IPS-18a (cell line): ENCODE results near the gene MTUS2.

Experiments used
- H3K27ac ChIP-seq: one replicate; pipeline ENCODE4 v1.5.1; 2013; ENCODE audit warnings: low read length
- H3K27me3 ChIP-seq: one replicate; pipeline ENCODE4 v1.6.1; 2013; ENCODE audit warnings: mild to moderate bottlenecking, low read length; ENCODE audit not compliant: control insufficient read depth, insufficient read depth
- H3K36me3 ChIP-seq: one replicate; pipeline ENCODE4 v1.6.1; 2013; ENCODE audit warnings: low read depth, low read length; ENCODE audit not compliant: control insufficient read depth
- H3K4me1 ChIP-seq: one replicate; pipeline ENCODE4 v1.6.1; 2013; ENCODE audit warnings: low read depth, low read length; ENCODE audit not compliant: control insufficient read depth
- H3K4me3 ChIP-seq: one replicate; pipeline ENCODE4 v1.5.1; 2013; ENCODE audit warnings: low read length
- H3K9ac ChIP-seq: one replicate; pipeline ENCODE4 v1.6.1; 2013; ENCODE audit warnings: mild to moderate bottlenecking, low read length, moderate library complexity
- H3K9me3 ChIP-seq: one replicate; pipeline ENCODE4 v1.6.1; 2013; ENCODE audit warnings: low read depth, low read length; ENCODE audit not compliant: control insufficient read depth

The MTUS2 gene

DNA sequence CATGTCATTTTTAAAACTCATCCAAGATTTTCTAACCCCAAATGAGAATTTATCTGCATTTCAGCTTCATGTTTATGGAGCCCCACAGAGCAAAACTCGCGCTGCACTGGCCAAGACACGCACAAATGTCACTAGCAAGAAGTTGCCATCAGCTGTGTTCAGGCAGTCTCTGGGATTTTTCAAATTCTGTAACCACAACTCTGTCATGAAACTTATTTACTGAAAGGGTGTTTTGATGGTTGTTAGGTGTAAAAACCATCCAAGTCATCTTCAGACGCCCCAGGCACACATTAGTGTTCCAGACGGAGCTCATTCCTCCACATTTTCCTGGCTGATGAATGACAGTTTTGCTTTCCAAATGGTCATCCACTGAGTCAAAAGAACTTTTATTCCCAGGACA, 712.0 kb downstream of the MTUS2 start:
- no peak overlapping the region for H3K4me3 ChIP-seq
- no peak overlapping the region for H3K9ac ChIP-seq
- H3K4me1 ChIP-seq = no peaks in the 10 kb centered on the region
- no peak overlapping the region for H3K27ac ChIP-seq
- peaks cover 76% of the 10 kb centered on the region for H3K36me3 ChIP-seq
- no peaks in the 10 kb centered on the region for H3K9me3 ChIP-seq
- H3K27me3 ChIP-seq = no peaks in the 10 kb centered on the region

DNA sequence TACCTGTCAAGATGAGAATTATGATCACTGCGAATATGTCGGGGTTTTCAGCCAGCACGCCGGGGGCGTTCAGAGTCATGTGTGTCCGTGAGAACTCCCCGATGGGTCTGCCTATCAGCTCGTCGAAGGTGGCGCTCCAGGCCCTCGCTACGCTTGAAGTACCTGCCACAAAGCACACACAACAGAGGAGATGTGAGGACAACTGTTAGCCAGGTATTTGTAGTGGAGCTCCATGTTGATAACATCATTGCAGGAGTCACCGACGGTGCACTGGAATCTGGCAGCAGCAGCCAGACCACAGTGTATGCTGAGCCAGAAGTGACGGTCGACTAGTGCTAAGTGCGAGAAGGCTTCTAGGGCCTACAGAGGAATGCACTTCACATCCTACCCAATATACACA, 712.7 kb downstream of the MTUS2 start:
- Histone ChIP-seq H3K4me1 (no peaks in the 10 kb centered on the region), H3K9ac (no peak overlapping the region), H3K27ac (no peak overlapping the region), H3K27me3 (no peaks in the 10 kb centered on the region), H3K4me3 (no peak overlapping the region), H3K9me3 (no peaks in the 10 kb centered on the region), H3K36me3 (peaks cover 69% of the 10 kb centered on the region)

DNA sequence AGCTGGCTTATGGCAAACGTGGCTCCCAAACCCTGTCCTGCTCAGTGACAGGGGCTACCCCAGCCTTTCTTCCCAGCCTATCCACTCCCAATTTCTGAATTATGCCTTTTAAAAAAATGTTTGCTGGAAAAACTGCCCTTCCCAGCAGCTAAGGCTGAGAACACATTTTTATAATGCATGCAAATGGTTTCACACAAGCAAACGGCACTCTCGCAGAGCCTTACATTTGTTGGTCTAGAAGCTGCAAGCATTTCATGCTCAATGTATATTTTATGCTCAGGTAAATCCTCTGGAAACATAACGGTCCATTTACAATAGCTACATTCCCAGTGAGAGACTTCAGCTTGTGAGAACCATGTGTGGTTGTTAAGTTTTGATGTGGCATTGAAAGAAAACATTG, 713.9 kb downstream of the MTUS2 start:
- no peaks in the 10 kb centered on the region for H3K4me1 ChIP-seq
- peaks cover 57% of the 10 kb centered on the region for H3K36me3 ChIP-seq
- H3K9ac ChIP-seq = no peak overlapping the region
- no peak overlapping the region for H3K27ac ChIP-seq
- no peaks in the 10 kb centered on the region for H3K9me3 ChIP-seq
- H3K4me3 ChIP-seq = no peak overlapping the region
- H3K27me3 ChIP-seq = no peaks in the 10 kb centered on the region

DNA sequence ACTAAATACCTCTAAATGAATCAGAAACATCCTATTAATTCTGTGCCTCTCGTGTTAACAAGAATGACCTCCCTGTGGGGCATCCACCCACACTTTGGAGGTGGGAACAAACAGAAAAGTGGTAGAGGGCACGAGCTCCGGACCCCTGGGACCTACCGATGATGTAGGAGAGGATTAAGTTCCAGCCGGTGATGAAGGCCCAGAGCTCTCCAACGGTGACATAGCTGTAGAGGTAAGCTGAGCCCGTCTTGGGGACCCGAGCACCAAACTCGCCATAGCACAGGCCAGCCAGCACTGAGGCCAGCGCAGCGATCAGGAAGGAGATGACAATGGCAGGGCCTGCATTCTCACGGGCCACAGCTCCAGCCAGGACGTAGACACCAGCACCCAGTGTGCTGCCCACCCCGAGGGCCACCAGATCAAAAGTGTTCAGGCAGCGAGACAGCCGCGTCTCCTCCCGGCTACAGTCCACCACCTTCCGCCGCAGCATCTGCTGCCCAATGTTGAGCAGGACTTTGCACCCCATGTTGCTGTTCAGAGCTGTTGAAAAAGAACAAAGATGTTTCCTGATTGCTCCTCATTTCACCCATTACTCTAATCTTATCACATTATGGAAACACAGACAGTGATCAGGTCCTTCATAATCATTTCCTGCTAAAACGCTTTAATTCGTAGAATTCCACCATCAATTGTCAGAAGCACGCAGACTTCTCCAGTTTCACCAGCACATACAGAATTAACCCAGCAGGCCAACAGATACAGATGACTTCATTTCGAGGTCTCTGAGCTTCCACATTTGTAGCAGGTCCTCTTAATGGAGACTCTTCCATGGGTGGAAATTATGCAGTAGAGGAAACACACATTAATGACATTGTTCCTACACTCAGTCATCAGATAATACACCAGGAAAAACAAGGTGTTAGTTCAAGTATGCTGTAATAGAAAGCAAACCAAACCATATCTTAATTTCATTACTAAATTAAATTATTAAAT, 715.8 kb downstream of the MTUS2 start:
- Histone ChIP-seq H3K4me3 (no peak overlapping the region), H3K9me3 (no peaks in the 10 kb centered on the region), H3K9ac (no peak overlapping the region), H3K27me3 (no peaks in the 10 kb centered on the region), H3K4me1 (peaks cover 11% of the 10 kb centered on the region), H3K36me3 (peaks cover 39% of the 10 kb centered on the region), H3K27ac (no peak overlapping the region)

DNA sequence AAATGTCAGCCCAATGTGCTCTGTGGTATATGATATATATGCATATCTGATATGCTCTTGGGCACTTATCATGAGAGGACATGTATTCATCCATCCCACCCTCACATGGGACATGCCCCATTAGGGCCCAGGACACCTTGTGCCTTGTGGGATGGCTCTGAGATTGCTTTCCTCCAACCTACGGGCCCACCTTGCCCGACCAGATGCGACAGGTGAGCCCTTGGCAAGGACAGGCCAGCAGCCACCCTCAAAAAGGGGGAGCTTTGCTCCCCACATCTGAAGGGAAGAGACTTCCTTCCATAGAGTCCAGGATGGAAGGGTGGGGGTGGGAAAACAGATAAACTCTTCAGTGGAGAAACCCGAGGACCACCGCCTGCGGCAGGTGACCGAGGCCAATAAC, 716.7 kb downstream of the MTUS2 start:
- H3K36me3 ChIP-seq = peaks cover 32% of the 10 kb centered on the region
- H3K4me1 ChIP-seq = peaks cover 14% of the 10 kb centered on the region
- H3K9me3 ChIP-seq = no peaks in the 10 kb centered on the region
- no peaks in the 10 kb centered on the region for H3K27me3 ChIP-seq
- no peak overlapping the region for H3K27ac ChIP-seq
- no peak overlapping the region for H3K9ac ChIP-seq
- H3K4me3 ChIP-seq = no peak overlapping the region

DNA sequence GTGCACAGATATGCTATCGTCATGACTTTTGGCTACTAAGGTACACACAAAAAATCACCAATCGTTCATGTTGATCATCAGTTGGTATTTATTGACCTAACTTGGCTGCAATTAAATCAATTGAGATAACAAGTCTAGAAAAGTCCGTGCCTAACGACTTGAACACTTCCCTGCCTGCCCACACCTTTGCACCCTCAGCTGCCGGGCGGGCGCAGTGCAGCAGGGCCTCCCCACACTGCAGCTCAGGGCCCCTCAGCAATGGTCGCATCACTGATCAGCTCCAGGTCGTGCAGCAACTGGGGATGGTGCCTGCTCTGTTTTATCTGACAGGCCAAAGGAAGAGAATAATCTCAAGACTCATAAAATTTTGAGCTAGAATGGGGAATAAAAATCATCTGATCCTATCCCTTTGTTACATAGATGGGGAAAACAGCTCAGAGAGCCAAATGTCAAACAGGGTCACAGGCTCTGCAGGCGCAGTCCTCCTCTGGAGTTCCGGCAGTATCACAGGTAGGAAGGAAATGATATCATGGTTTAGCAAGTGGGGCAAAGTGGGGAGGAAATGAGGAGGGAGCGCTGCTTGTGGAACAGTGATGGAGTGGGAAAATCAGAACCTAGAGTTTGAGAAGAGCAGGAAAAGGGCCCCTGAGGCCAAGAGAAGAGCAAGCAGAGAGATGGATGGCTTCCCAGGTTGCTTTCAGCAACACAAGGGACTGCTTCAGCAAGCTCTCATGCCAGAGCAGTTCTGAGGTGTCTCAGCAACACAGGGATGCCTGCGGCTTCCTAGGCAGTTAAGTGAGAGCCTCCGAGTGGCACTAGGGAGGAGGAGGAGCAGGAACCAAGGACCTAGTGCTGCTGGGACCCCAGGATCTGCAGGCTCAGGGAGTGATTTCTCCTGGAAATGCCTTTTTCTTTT, 717.9 kb downstream of the MTUS2 start:
- H3K4me3 ChIP-seq = no peak overlapping the region
- H3K27ac ChIP-seq = no peak overlapping the region
- no peak overlapping the region for H3K9ac ChIP-seq
- H3K27me3 ChIP-seq = no peaks in the 10 kb centered on the region
- no peaks in the 10 kb centered on the region for H3K9me3 ChIP-seq
- H3K4me1 ChIP-seq = peaks cover 14% of the 10 kb centered on the region
- peaks cover 21% of the 10 kb centered on the region for H3K36me3 ChIP-seq

DNA sequence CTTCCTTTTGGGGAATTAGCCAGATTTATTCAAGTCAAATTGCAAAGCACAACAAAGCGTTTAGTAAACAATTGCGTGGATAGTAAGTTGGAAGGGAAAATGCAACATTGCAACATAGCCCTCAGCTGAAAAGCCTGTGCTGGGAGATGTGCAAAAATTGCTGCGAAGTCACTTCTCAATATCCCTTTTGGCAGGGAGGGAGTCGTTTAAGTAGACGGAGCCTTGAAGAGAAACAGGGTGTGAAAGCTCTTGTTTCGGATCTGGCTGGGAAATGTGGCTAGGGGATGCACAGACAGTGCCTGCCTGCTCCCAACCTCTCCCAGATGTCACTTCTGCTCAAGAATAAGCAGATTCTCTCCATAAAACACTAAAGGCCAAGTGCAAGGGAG, 718.5 kb downstream of the MTUS2 start:
- Histone ChIP-seq H3K36me3 (peaks cover 14% of the 10 kb centered on the region), H3K4me3 (no peak overlapping the region), H3K27ac (no peak overlapping the region)

DNA sequence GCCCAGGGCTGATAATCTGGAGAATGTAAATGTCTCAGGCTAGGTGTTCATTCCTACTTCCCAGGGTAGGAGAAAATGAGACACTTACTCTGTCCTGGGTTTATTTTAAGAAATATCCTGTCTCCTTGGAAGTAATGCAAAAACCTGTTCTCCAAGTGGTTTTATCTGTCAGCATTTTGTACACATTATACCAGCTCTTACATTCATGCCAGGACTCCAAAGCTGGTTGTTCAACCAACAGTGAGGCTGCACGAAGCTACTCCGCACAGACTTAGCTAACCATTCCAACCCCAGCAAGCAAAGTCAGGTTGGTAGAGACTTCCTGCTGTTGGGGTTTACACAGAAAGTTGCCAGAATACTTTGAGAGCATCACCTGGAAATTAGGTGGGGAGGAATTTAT, 719.7 kb downstream of the MTUS2 start:
- Histone ChIP-seq H3K4me1 (peaks cover 14% of the 10 kb centered on the region), H3K36me3 (peaks cover 5% of the 10 kb centered on the region), H3K4me3 (no peak overlapping the region), H3K9me3 (no peaks in the 10 kb centered on the region), H3K27ac (no peak overlapping the region), H3K27me3 (no peaks in the 10 kb centered on the region), H3K9ac (no peak overlapping the region)

More for the DNA sequence above, 718.5 kb downstream of the MTUS2 start:
- Histone ChIP-seq H3K4me1 (peaks cover 14% of the 10 kb centered on the region), H3K9me3 (no peaks in the 10 kb centered on the region), H3K27me3 (no peaks in the 10 kb centered on the region), H3K9ac (no peak overlapping the region)

DNA sequence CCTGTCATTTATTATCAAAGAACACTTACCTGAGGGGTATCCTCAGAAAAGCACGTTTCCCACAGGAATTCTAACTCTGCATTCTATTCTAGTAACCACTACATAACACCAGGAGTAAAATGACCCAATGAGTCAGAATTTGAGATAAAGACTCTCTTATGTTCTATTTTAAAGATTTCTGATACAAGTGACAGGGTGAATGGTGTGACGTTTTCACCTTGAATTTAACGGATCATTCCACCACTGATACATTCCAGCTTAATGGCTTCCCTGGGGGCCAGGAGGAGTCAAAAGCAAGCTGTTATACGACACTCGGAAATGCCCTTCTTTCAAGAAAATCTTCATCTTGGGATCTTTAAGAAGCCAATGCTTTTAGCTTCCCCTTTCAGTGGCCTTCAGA, 720.2 kb downstream of the MTUS2 start:
- Histone ChIP-seq H3K27me3 (no peaks in the 10 kb centered on the region), H3K4me3 (no peak overlapping the region), H3K9me3 (no peaks in the 10 kb centered on the region), H3K27ac (no peak overlapping the region), H3K36me3 (peaks cover 4% of the 10 kb centered on the region), H3K4me1 (peaks cover 14% of the 10 kb centered on the region), H3K9ac (no peak overlapping the region)

DNA sequence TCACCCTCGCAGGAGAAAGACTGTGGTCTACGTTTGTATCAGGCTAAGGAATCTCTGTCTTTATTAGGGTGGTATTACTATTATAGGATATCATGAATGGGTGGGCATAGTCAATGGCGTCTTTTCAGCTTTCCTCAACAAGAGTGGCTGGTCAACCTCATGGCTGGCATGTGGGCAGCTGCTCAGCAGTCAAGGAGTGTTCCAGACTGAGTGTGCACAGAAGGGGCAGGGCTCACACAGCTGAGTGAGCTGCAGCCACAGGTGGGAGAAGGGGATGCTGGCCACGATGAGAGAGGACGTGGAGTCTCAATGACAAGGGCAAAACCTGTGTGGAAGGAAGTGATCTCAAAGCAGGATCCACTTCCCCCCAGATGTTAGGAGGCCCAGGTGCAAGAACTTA, 720.7 kb downstream of the MTUS2 start:
- Histone ChIP-seq H3K4me3 (no peak overlapping the region), H3K9me3 (no peaks in the 10 kb centered on the region), H3K27ac (no peak overlapping the region), H3K4me1 (peaks cover 14% of the 10 kb centered on the region), H3K27me3 (no peaks in the 10 kb centered on the region), H3K36me3 (peaks cover 7% of the 10 kb centered on the region), H3K9ac (no peak overlapping the region)

DNA sequence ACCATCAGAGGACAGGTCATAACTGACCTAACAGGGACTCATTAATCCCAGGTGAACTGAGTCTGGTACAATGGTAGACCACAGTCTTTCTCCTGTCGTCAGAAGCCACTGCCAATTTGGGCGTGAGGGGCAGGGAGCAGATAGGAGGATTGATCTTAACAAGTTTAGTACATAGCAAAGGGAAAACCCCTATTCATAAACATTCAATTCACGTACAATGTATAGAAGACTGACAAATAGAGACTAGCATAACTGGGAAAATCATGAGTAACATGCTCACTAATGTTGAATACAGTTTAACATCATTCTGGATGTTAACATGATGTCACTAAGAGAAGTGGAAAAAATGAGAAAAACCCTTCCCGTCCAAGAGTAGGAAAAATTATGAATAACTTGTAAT, 721.3 kb downstream of the MTUS2 start:
- H3K4me1 ChIP-seq = peaks cover 14% of the 10 kb centered on the region
- H3K9ac ChIP-seq = no peak overlapping the region
- no peak overlapping the region for H3K27ac ChIP-seq
- peaks cover 6% of the 10 kb centered on the region for H3K36me3 ChIP-seq
- H3K27me3 ChIP-seq = no peaks in the 10 kb centered on the region
- no peaks in the 10 kb centered on the region for H3K9me3 ChIP-seq
- no peak overlapping the region for H3K4me3 ChIP-seq
